Mesendoderm (in vitro differentiated cells): Measurements from ENCODE around the gene CYP4Z1.
A peak's percentile ranks its signal among the peaks of the same experiment; 100 is the strongest.
"Not testable (repeated sequence)": the region's sequence is repeated elsewhere in the genome, so short reads cannot be mapped to it uniquely, and the experiment has no call there.

ENCODE experiments used
- DNase-seq: peaks from one replicate; pipeline ENCODE4 v3.0.0; 2013
- H2AK5ac ChIP-seq: 2 replicates; pipeline ENCODE4 v1.6.1; 2013; ENCODE audit warnings: low read length, inconsistent platforms
- H2BK120ac ChIP-seq: 2 replicates; pipeline ENCODE4 v1.6.1; 2013; ENCODE audit warnings: low read depth, mild to moderate bottlenecking, low read length, moderate library complexity, mixed read lengths
- H2BK15ac ChIP-seq: replicated peaks from 2 replicates; pipeline ENCODE4 v1.6.1; 2013; ENCODE audit warnings: low read depth, mild to moderate bottlenecking, moderate library complexity
- H2BK5ac ChIP-seq: 2 replicates; pipeline ENCODE4 v1.6.1; 2013; ENCODE audit warnings: low read length, inconsistent platforms
- H3K18ac ChIP-seq: 2 replicates; pipeline ENCODE4 v1.6.1; 2013; ENCODE audit warnings: mild to moderate bottlenecking, low read length, mixed read lengths
- H3K23ac ChIP-seq: one replicate; pipeline ENCODE4 v1.6.1; 2013; ENCODE audit warnings: low read length
- H3K27ac ChIP-seq: 2 replicates; pipeline ENCODE4 v1.5.1; 2013; ENCODE audit warnings: low read depth, mild to moderate bottlenecking, inconsistent platforms, low read length, moderate library complexity
- H3K27me3 ChIP-seq: 2 replicates; pipeline ENCODE4 v1.6.1; 2013; ENCODE audit warnings: low read length, control low read depth, mild to moderate bottlenecking, inconsistent platforms; ENCODE audit not compliant: insufficient read depth, poor library complexity
- H3K36me3 ChIP-seq: 2 replicates; pipeline ENCODE4 v1.6.1; 2013; ENCODE audit warnings: low read length, inconsistent platforms; ENCODE audit not compliant: control insufficient read depth, insufficient read depth
- H3K4ac ChIP-seq: one replicate; pipeline ENCODE4 v1.6.1; 2013; ENCODE audit warnings: low read depth, mild to moderate bottlenecking, low read length, moderate library complexity
- H3K4me1 ChIP-seq: 2 replicates; pipeline ENCODE4 v1.6.1; 2013; ENCODE audit warnings: low read depth, low read length, inconsistent platforms; ENCODE audit not compliant: control insufficient read depth
- H3K4me2 ChIP-seq: 2 replicates; pipeline ENCODE4 v1.6.1; 2013; ENCODE audit warnings: low read length
- H3K4me3 ChIP-seq: 2 replicates; pipeline ENCODE4 v1.5.1; 2013; ENCODE audit warnings: mild to moderate bottlenecking, low read length
- H3K56ac ChIP-seq: one replicate; pipeline ENCODE4 v1.6.1; 2013; ENCODE audit warnings: low read length
- H3K79me1 ChIP-seq: 2 replicates; pipeline ENCODE4 v1.6.1; 2013; ENCODE audit warnings: low read length, inconsistent platforms
- H3K79me2 ChIP-seq: 2 replicates; pipeline ENCODE4 v1.6.1; 2013; ENCODE audit warnings: mild to moderate bottlenecking, low read length; ENCODE audit not compliant: control insufficient read depth, insufficient read depth
- H3K9ac ChIP-seq: 2 replicates; pipeline ENCODE4 v1.6.1; 2013; ENCODE audit warnings: low read length, inconsistent platforms
- H4K5ac ChIP-seq: one replicate; pipeline ENCODE4 v1.6.1; 2013; ENCODE audit warnings: low read length
- H4K8ac ChIP-seq: one replicate; pipeline ENCODE4 v1.6.1; 2013; ENCODE audit warnings: low read depth, mild to moderate bottlenecking, control low read depth, low read length, moderate library complexity
- WGBS: extraction: QIAGEN DNeasy Blood & Tissue Kit; methylation state at CpG from one replicate; pipeline ENCODE4 v1.1.7; 2013; ENCODE audit warnings: low lambda C conversion rate, missing lambda C conversion rate; ENCODE audit not compliant: insufficient coverage; ENCODE audit errors: extremely low coverage; 5-methylcytosine and 5-hydroxymethylcytosine counted together

Gene CYP4Z1

GRCh38 chr1:47113178-47113577 is 46.1 kb downstream of the CYP4Z1 start:
- no peak overlapping the region for H2AK5ac ChIP-seq
- H4K5ac ChIP-seq: no peak overlapping the region
- H3K4me3 ChIP-seq: no peak overlapping the region
- H3K36me3 ChIP-seq: no peaks in the 10 kb centered on the region
- H3K4me1 ChIP-seq: no peaks in the 10 kb centered on the region
- no peaks in the 10 kb centered on the region for H3K79me2 ChIP-seq
- no peak overlapping the region for H3K4ac ChIP-seq
- H2BK120ac ChIP-seq: no peak overlapping the region
- no peak overlapping the region for H3K23ac ChIP-seq
- H3K79me1 ChIP-seq: no peaks in the 10 kb centered on the region
- no peak overlapping the region for H3K4me2 ChIP-seq
- H3K9ac ChIP-seq: no peak overlapping the region
- DNase-seq: no peak
- H3K27me3 ChIP-seq: no peaks in the 10 kb centered on the region
- no peak overlapping the region for H3K18ac ChIP-seq
- H3K56ac ChIP-seq: no peak overlapping the region
- no peak overlapping the region for H3K27ac ChIP-seq
- H2BK15ac ChIP-seq: no peak overlapping the region
- H2BK5ac ChIP-seq: no peak overlapping the region
- WGBS: no CpG with 5 or more reads among the region's 4 CpGs
- no peak overlapping the region for H4K8ac ChIP-seq

- H3K4me1 ChIP-seq, H3K79me1 ChIP-seq, DNase-seq, H3K18ac ChIP-seq, H3K4me2 ChIP-seq, H3K27ac ChIP-seq, H2AK5ac ChIP-seq, H3K79me2 ChIP-seq, H2BK120ac ChIP-seq, H4K5ac ChIP-seq, H3K27me3 ChIP-seq, H4K8ac ChIP-seq, H2BK15ac ChIP-seq, H3K4me3 ChIP-seq, H2BK5ac ChIP-seq, H3K9ac ChIP-seq, H3K4ac ChIP-seq, H3K36me3 ChIP-seq, H3K23ac ChIP-seq, H3K56ac ChIP-seq: not testable (repeated sequence)
- no CpG with 5 or more reads among the region's 1 CpG for WGBS
Measured at GRCh38 chr1:47121039-47121438, 54.0 kb downstream of the CYP4Z1 start.

- not testable (repeated sequence) for H3K36me3 ChIP-seq, H3K9ac ChIP-seq, H2BK120ac ChIP-seq
Measured at GRCh38 chr1:47124834-47125233, 57.8 kb downstream of the CYP4Z1 start.

GRCh38 chr1:47126997-47127396 is 60.0 kb downstream of the CYP4Z1 start:
- not testable (repeated sequence) for H2BK120ac ChIP-seq, H2BK15ac ChIP-seq
- no CpG with 5 or more reads among the region's 2 CpGs for WGBS

More at GRCh38 chr1:47124834-47125233, 57.8 kb downstream of the CYP4Z1 start:
- H3K79me2 ChIP-seq, H3K79me1 ChIP-seq, H3K27me3 ChIP-seq, H3K27ac ChIP-seq, H3K18ac ChIP-seq, H3K4ac ChIP-seq, H3K23ac ChIP-seq, H2BK15ac ChIP-seq, DNase-seq, H4K8ac ChIP-seq, H3K56ac ChIP-seq, H2AK5ac ChIP-seq, H3K4me3 ChIP-seq, H3K4me2 ChIP-seq, H2BK5ac ChIP-seq, H3K4me1 ChIP-seq, H4K5ac ChIP-seq: not testable (repeated sequence)

GRCh38 chr1:47128221-47128620 is 61.2 kb downstream of the CYP4Z1 start:
- Histone ChIP-seq H3K79me2 (no peaks in the 10 kb centered on the region), H3K18ac (no peak overlapping the region), H3K4me2 (no peak overlapping the region), H4K8ac (no peak overlapping the region), H3K4ac (no peak overlapping the region), H3K4me1 (no peaks in the 10 kb centered on the region), H2BK5ac (no peak overlapping the region), H3K23ac (no peak overlapping the region), H3K56ac (peak overlapping the region; percentile 25), H3K4me3 (no peak overlapping the region), H3K79me1 (no peaks in the 10 kb centered on the region), H2BK15ac (no peak overlapping the region), H4K5ac (no peak overlapping the region), H3K27me3 (no peaks in the 10 kb centered on the region), H3K27ac (no peak overlapping the region), H3K36me3 (no peaks in the 10 kb centered on the region), H2AK5ac (peak overlapping the region; percentile 58), H3K9ac (no peak overlapping the region), H2BK120ac (no peak overlapping the region)
- no peak for DNase-seq
- no CpG with 5 or more reads among the region's 1 CpG for WGBS

More at GRCh38 chr1:47126997-47127396, 60.0 kb downstream of the CYP4Z1 start:
- H3K9ac ChIP-seq, H3K27me3 ChIP-seq, DNase-seq, H3K18ac ChIP-seq, H3K27ac ChIP-seq, H3K4me1 ChIP-seq, H3K79me2 ChIP-seq, H3K56ac ChIP-seq, H2BK5ac ChIP-seq, H3K4ac ChIP-seq, H2AK5ac ChIP-seq, H3K4me2 ChIP-seq, H4K5ac ChIP-seq, H3K79me1 ChIP-seq, H4K8ac ChIP-seq, H3K4me3 ChIP-seq, H3K23ac ChIP-seq, H3K36me3 ChIP-seq: not testable (repeated sequence)

- not testable (repeated sequence) for H3K56ac ChIP-seq, H3K23ac ChIP-seq, H4K5ac ChIP-seq, H3K27ac ChIP-seq, H3K36me3 ChIP-seq, H2BK5ac ChIP-seq, H3K4me3 ChIP-seq, H4K8ac ChIP-seq, H3K18ac ChIP-seq, H3K4ac ChIP-seq, H3K9ac ChIP-seq, H3K79me2 ChIP-seq, DNase-seq, H2BK120ac ChIP-seq, H2AK5ac ChIP-seq, H3K79me1 ChIP-seq, H2BK15ac ChIP-seq, H3K4me2 ChIP-seq, H3K27me3 ChIP-seq, H3K4me1 ChIP-seq
- WGBS: no CpG with 5 or more reads among the region's 2 CpGs
Measured at GRCh38 chr1:47128854-47129253, 61.8 kb downstream of the CYP4Z1 start.
